Thyroid gland (tissue), 4 donors: Measurements from ENCODE around the gene LIMCH1.

Experiments
- CTCF ChIP-seq, 6 experiments: fragments of 200-600 bp in 3 of 6; fragments of 450-650 bp in 3 of 6; sonication (generic) in 3 of 6; IDR thresholded peaks; one replicate each; pipeline ENCODE4 v1.5.1; 2016 to 2019; ENCODE audit warnings: antibody characterized with exemption in 6 of 6, mild to moderate bottlenecking in 2 of 6, inconsistent platforms in 1 of 6, moderate library complexity in 1 of 6
- POLR2A ChIP-seq, 2 donors: fragments of 450-650 bp; IDR thresholded peaks; one replicate each; pipeline ENCODE4 v1.6.1; 2017; ENCODE audit warnings: antibody characterized with exemption in 2 of 2, mild to moderate bottlenecking in 2 of 2, moderate library complexity in 1 of 2

GRCh38 chr4:41658163-41658562 lies 120.2 kb downstream of the LIMCH1 start:
- TF ChIP-seq POLR2A (IDR thresholded peaks at IDR 0.05) (no peak), CTCF (IDR thresholded peaks at IDR 0.05) (no peak)
